GM21367 (cell line): ENCODE results near the gene MYO18A.
"Not testable (repeated sequence)": the region's sequence is repeated elsewhere in the genome, so short reads cannot be mapped to it uniquely, and the experiment has no call there.

Source experiments
- ATAC-seq: cut with Tn5 transposase; IDR thresholded peaks from one replicate; pipeline ENCODE4 v1.9.1; 2021; ENCODE audit not compliant: unreplicated experiment

MYO18A gene

GRCh38 chr17:29108823-29109476 is 71.2 kb downstream of the MYO18A start:
- no peak for ATAC-seq

- no peak for ATAC-seq
Observed at GRCh38 chr17:29107933-29108822, 72.0 kb downstream of the MYO18A start.

GRCh38 chr17:29107084-29107483 is 73.1 kb downstream of the MYO18A start:
- ATAC-seq = no peak

- ATAC-seq = no peak
Observed at GRCh38 chr17:29103341-29103740, 76.9 kb downstream of the MYO18A start.

GRCh38 chr17:29102741-29103181 is 77.4 kb downstream of the MYO18A start:
- no peak for ATAC-seq

- ATAC-seq = no peak
Observed at GRCh38 chr17:29102046-29102445, 78.2 kb downstream of the MYO18A start.

- no peak for ATAC-seq
Observed at GRCh38 chr17:29100296-29100695, 79.9 kb downstream of the MYO18A start.

GRCh38 chr17:29099527-29099926 is 80.7 kb downstream of the MYO18A start:
- no peak for ATAC-seq

GRCh38 chr17:29096094-29096493 is 84.1 kb downstream of the MYO18A start:
- ATAC-seq = no peak

- no peak for ATAC-seq
Observed at GRCh38 chr17:29095439-29095838, 84.8 kb downstream of the MYO18A start.

GRCh38 chr17:29094101-29094708 is 86.0 kb downstream of the MYO18A start:
- no peak for ATAC-seq

- ATAC-seq = no peak
Observed at GRCh38 chr17:29093090-29093871, 86.9 kb downstream of the MYO18A start.

GRCh38 chr17:29091606-29092289 is 88.5 kb downstream of the MYO18A start:
- ATAC-seq = no peak

- no peak for ATAC-seq
Observed at GRCh38 chr17:29090750-29091605, 89.2 kb downstream of the MYO18A start.

GRCh38 chr17:29090108-29090507 is 90.1 kb downstream of the MYO18A start:
- no peak for ATAC-seq

- no peak for ATAC-seq
Observed at GRCh38 chr17:29089601-29090044, 90.6 kb downstream of the MYO18A start.

- ATAC-seq = not testable (repeated sequence)
Observed at GRCh38 chr17:29088782-29089181, 91.4 kb downstream of the MYO18A start.

- no peak for ATAC-seq
Observed at GRCh38 chr17:29086628-29087332, 93.4 kb downstream of the MYO18A start.

GRCh38 chr17:29085223-29085622 is 95.0 kb downstream of the MYO18A start:
- ATAC-seq = no peak
